SK-N-SH (cell line): ENCODE measurements around the gene ISOC2.

ENCODE experiments used
- EZH2phosphoT487 ChIP-seq: fragments of 200-600 bp; sonication (generic); IDR thresholded peaks from 2 replicates; pipeline ENCODE4 v1.6.1; 2017; ENCODE audit warnings: low read depth, mixed run types, mild to moderate bottlenecking, antibody characterized with exemption, moderate library complexity, borderline replicate concordance
- GABPA ChIP-seq: IDR thresholded peaks from 2 replicates; pipeline ENCODE4 v1.4.0; 2012; ENCODE audit warnings: low read depth, mild to moderate bottlenecking
- NRF1 ChIP-seq: IDR thresholded peaks from 2 replicates; pipeline ENCODE4 v1.6.1; 2012; ENCODE audit warnings: low read depth, mild to moderate bottlenecking, low read length
- POLR2AphosphoS5 ChIP-seq: IDR thresholded peaks from 2 replicates; pipeline ENCODE4 v1.6.1; 2012; ENCODE audit warnings: low read depth, low read length
- SMC3 ChIP-seq: IDR thresholded peaks from 2 replicates; pipeline ENCODE4 v1.6.1; 2012; ENCODE audit warnings: low read depth, low read length, improper control_type of control experiment
- TF ChIP-seq, protein P1 (sequence below): fragments of 200-600 bp; sonication (generic); IDR thresholded peaks from 2 replicates; pipeline ENCODE4 v1.6.1; 2017; ENCODE audit warnings: antibody characterized with exemption, mild to moderate bottlenecking, moderate library complexity
- TF ChIP-seq, protein P2 (sequence below): IDR thresholded peaks from 2 replicates; pipeline ENCODE4 v1.4.0; 2012; ENCODE audit warnings: low read depth
- TF ChIP-seq, protein P3 (sequence below): fragments of 150-350 bp; IDR thresholded peaks from 2 replicates; pipeline ENCODE4 v1.6.1; 2017; ENCODE audit warnings: antibody characterized with exemption, low read length, low read depth, borderline replicate concordance

DNA sequence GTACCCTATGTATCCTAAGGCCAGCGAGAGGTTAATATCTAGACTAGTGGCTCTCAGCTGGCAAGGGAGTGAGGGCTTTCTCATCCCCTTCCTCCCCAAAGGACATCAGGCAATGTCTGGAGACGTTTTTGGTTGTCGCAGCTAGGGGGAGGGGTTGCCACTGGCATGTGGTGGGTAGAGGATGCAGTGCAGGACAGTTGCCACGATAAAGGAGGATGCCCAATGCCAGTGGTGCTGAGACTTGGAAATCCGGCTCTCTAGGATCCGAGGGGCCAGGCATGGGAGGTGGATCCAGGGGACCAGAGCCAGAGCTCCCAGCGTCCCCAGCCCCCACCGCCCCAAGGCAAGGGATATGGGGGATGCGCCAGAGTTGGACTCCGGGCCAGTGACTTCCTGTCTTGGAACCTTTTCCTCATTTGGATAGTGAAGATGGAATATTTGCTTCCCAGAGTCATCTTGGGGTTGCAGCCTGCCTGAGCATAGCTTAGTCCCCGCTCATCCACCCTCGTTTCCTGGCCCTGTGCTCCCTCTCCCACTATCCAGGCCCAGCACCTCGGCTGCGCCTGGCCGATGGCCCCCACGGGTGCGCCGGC is 31.7 kb upstream of the ISOC2 start:
- TF ChIP-seq, protein P1, sequence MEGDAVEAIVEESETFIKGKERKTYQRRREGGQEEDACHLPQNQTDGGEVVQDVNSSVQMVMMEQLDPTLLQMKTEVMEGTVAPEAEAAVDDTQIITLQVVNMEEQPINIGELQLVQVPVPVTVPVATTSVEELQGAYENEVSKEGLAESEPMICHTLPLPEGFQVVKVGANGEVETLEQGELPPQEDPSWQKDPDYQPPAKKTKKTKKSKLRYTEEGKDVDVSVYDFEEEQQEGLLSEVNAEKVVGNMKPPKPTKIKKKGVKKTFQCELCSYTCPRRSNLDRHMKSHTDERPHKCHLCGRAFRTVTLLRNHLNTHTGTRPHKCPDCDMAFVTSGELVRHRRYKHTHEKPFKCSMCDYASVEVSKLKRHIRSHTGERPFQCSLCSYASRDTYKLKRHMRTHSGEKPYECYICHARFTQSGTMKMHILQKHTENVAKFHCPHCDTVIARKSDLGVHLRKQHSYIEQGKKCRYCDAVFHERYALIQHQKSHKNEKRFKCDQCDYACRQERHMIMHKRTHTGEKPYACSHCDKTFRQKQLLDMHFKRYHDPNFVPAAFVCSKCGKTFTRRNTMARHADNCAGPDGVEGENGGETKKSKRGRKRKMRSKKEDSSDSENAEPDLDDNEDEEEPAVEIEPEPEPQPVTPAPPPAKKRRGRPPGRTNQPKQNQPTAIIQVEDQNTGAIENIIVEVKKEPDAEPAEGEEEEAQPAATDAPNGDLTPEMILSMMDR = no peak
- TF ChIP-seq SMC3 = no peak
- TF ChIP-seq, protein P2, sequence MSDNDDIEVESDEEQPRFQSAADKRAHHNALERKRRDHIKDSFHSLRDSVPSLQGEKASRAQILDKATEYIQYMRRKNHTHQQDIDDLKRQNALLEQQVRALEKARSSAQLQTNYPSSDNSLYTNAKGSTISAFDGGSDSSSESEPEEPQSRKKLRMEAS = no peak
- TF ChIP-seq, protein P3, sequence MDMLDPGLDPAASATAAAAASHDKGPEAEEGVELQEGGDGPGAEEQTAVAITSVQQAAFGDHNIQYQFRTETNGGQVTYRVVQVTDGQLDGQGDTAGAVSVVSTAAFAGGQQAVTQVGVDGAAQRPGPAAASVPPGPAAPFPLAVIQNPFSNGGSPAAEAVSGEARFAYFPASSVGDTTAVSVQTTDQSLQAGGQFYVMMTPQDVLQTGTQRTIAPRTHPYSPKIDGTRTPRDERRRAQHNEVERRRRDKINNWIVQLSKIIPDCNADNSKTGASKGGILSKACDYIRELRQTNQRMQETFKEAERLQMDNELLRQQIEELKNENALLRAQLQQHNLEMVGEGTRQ = no peak
- TF ChIP-seq GABPA = no peak
- no peak for TF ChIP-seq EZH2phosphoT487
- no peak for TF ChIP-seq NRF1
- TF ChIP-seq POLR2AphosphoS5 = no peak
